Caco-2 (cell line): ENCODE data around the gene BBC3. TPM values are rescaled to one million over a fixed set of nuclear protein-coding genes. Genes with fewer than 3 reads are reported as not detected.
A peak's percentile ranks its signal among the peaks of the same experiment; 100 is the strongest.

ENCODE experiments used
- BruUV-seq: library from RNA; stranded (reverse); fragments of 400-500 nt; replicated peaks from 2 replicates; lab custom pipeline; 2021; lab: Mats Ljungman, UMichigan
- CTCF ChIA-PET: fragments of 300-600 bp; sonication (Branson Sonifier 250); formaldehyde crosslinking; loops from one replicate; lab custom pipeline; 2022; ENCODE audit warnings: antibody characterized with exemption; lab: Charles Lee
- POLR2A ChIA-PET: fragments of 300-600 bp; sonication (Branson Sonifier 250); formaldehyde crosslinking; loops from one replicate; lab custom pipeline; 2022; ENCODE audit warnings: antibody characterized with exemption; lab: Charles Lee
- DNase-seq, 2 experiments: peaks; one replicate each; pipeline versions ENCODE4 v3.0.0 to v3.0.0-alpha.2; 2020 to 2022
- H3K27me3 ChIP-seq: replicated peaks from 2 replicates; pipeline ENCODE4 v1.6.0; 2011; ENCODE audit warnings: low read length; ENCODE audit not compliant: control insufficient read depth, insufficient read depth
- H3K36me3 ChIP-seq: 2 replicates; pipeline ENCODE4 v1.5.1; 2011; ENCODE audit warnings: low read length; ENCODE audit not compliant: control insufficient read depth, insufficient read depth
- H3K4me1 ChIP-seq: fragments of 250-450 bp; sonication (Bioruptor Pico); 2 replicates; pipeline ENCODE4 v1.5.1; 2020; ENCODE audit warnings: mild to moderate bottlenecking
- H3K4me3 ChIP-seq: 2 replicates; pipeline ENCODE4 v1.5.1; 2011; ENCODE audit warnings: low read depth, mild to moderate bottlenecking, control low read depth, low read length
- H3K9me3 ChIP-seq: fragments of 250-450 bp; sonication (Bioruptor Pico); 2 replicates; pipeline ENCODE4 v1.5.1; 2020; ENCODE audit warnings: mild to moderate bottlenecking, moderate library complexity
- H3K27ac Mint-ChIP-seq: one replicate; pipeline ENCODE4 v1.8.0; 2022; ENCODE audit warnings: mixed read lengths; ENCODE audit not compliant: unreplicated experiment
- H3K27me3 Mint-ChIP-seq: one replicate; pipeline ENCODE4 v1.8.0; 2022; ENCODE audit warnings: mixed read lengths; ENCODE audit not compliant: insufficient read depth, unreplicated experiment
- H3K36me3 Mint-ChIP-seq: one replicate; pipeline ENCODE4 v1.8.0; 2022; ENCODE audit warnings: mild to moderate bottlenecking, mixed read lengths; ENCODE audit not compliant: insufficient read depth, unreplicated experiment
- H3K4me1 Mint-ChIP-seq: one replicate; pipeline ENCODE4 v1.8.0; 2022; ENCODE audit warnings: low read depth, mixed read lengths; ENCODE audit not compliant: unreplicated experiment
- H3K4me3 Mint-ChIP-seq: one replicate; pipeline ENCODE4 v1.8.0; 2022; ENCODE audit warnings: mild to moderate bottlenecking, moderate library complexity, mixed read lengths; ENCODE audit not compliant: unreplicated experiment
- H3K9me3 Mint-ChIP-seq: one replicate; pipeline ENCODE4 v1.8.0; 2022; ENCODE audit warnings: mixed read lengths; ENCODE audit not compliant: unreplicated experiment
- CTCF ChIP-seq, 2 experiments: fragments of 200-600 bp in 1 of 2; IDR thresholded peaks; 1 replicate in 1 of 2; 2 replicates in 1 of 2; pipeline versions ENCODE4 v1.5.1 to v1.8.0; 2011 to 2022; ENCODE audit warnings: antibody characterized with exemption in 1 of 2, control low read depth in 1 of 2, inconsistent platforms in 1 of 2, low read depth in 1 of 2, low read length in 1 of 2, mild to moderate bottlenecking in 1 of 2, moderate library complexity in 1 of 2; ENCODE audit not compliant: insufficient read depth in 1 of 2, severe bottlenecking in 1 of 2, unreplicated experiment in 1 of 2
- intact Hi-C: fragments of 100-400 bp; cut with micrococcal nuclease; formaldehyde crosslinking; loops from one replicate; pipeline ENCODE4 v1.10.0; 2022; ENCODE audit not compliant: unreplicated experiment
- total RNA-seq: library from RNA; stranded (reverse); gene quantifications from 2 replicates; pipeline ENCODE4 v1.2.3, GENCODE V29; 2022

BBC3 gene
- total RNA-seq, 1 experiment from 2014 or later, result 10.5 TPM

- no peak for DNase-seq
- BruUV-seq, result no TSS peak
- intact Hi-C loops, result no loop called here
- peaks cover 14% of the 10 kb centered on the region for H3K4me1 Mint-ChIP-seq
- H3K27me3 Mint-ChIP-seq, result no peaks in the 10 kb centered on the region
- Histone ChIP-seq H3K4me3 (no peak overlapping the region), H3K27me3 (no peaks in the 10 kb centered on the region), H3K4me1 (peaks cover 21% of the 10 kb centered on the region), H3K36me3 (peaks cover 3% of the 10 kb centered on the region), H3K9me3 (no peaks in the 10 kb centered on the region)
- H3K36me3 Mint-ChIP-seq, result peaks cover 68% of the 10 kb centered on the region
- no peak overlapping the region for H3K4me3 Mint-ChIP-seq
- H3K9me3 Mint-ChIP-seq, result no peaks in the 10 kb centered on the region
- POLR2A ChIA-PET, result no interaction called here
- TF ChIP-seq CTCF (IDR thresholded peaks at IDR 0.05; ENCODE audit: insufficient read depth in 1 of 2, low read depth in 1 of 2, low read length in 1 of 2, severe bottlenecking in 1 of 2, unreplicated experiment in 1 of 2), result no peak
- H3K27ac Mint-ChIP-seq, result no peak overlapping the region
- CTCF ChIA-PET, result interaction anchor here (1.0 to 1.7 kb wide), 2 partner anchors 17 to 88 kb away, joined by 3 to 4 read pairs; partner anchors contain the start of gene DHX34
Measured at GRCh38 chr19:47260476-47260875, 29.5 kb upstream of the BBC3 start.

GRCh38 chr19:47258895-47259555 lies 28.0 kb upstream of the BBC3 start:
- intact Hi-C loops, result loop anchor here (10.0 kb wide), 1 partner anchor 394 kb away; the partner anchor contains the start of gene ARHGAP35
- TF ChIP-seq CTCF (IDR thresholded peaks at IDR 0.05; ENCODE audit: insufficient read depth in 1 of 2, low read depth in 1 of 2, low read length in 1 of 2, severe bottlenecking in 1 of 2, unreplicated experiment in 1 of 2), result no peak
- CTCF ChIA-PET, result no interaction called here
- no TSS peak for BruUV-seq
- Mint-ChIP-seq H3K9me3 (no peaks in the 10 kb centered on the region), H3K27ac (peak overlapping the region; percentile 96), H3K4me3 (peak overlapping the region; percentile 92), H3K27me3 (no peaks in the 10 kb centered on the region), H3K36me3 (peaks cover 65% of the 10 kb centered on the region), H3K4me1 (peaks cover 14% of the 10 kb centered on the region)
- no peaks in the 10 kb centered on the region for H3K9me3 ChIP-seq
- POLR2A ChIA-PET, result no interaction called here
- H3K27me3 ChIP-seq, result no peaks in the 10 kb centered on the region
- peaks cover 22% of the 10 kb centered on the region for H3K4me1 ChIP-seq
- DNase-seq, result no peak
- no peak overlapping the region for H3K4me3 ChIP-seq
- H3K36me3 ChIP-seq, result peaks cover 3% of the 10 kb centered on the region

GRCh38 chr19:47258434-47258833 lies 27.4 kb upstream of the BBC3 start:
- H3K36me3 ChIP-seq, result peaks cover 3% of the 10 kb centered on the region
- H3K27me3 ChIP-seq, result no peaks in the 10 kb centered on the region
- Mint-ChIP-seq H3K27ac (peak overlapping the region; percentile 96), H3K4me3 (peak overlapping the region; percentile 92), H3K27me3 (no peaks in the 10 kb centered on the region), H3K4me1 (peaks cover 14% of the 10 kb centered on the region), H3K36me3 (peaks cover 65% of the 10 kb centered on the region), H3K9me3 (no peaks in the 10 kb centered on the region)
- no peak for TF ChIP-seq CTCF (IDR thresholded peaks at IDR 0.05; ENCODE audit: insufficient read depth in 1 of 2, low read depth in 1 of 2, low read length in 1 of 2, severe bottlenecking in 1 of 2, unreplicated experiment in 1 of 2)
- peaks cover 22% of the 10 kb centered on the region for H3K4me1 ChIP-seq
- no peak for DNase-seq
- no peaks in the 10 kb centered on the region for H3K9me3 ChIP-seq
- intact Hi-C loops, result loop anchor here (10.0 kb wide), 1 partner anchor 394 kb away; the partner anchor contains the start of gene ARHGAP35
- POLR2A ChIA-PET, result no interaction called here
- peak overlapping the region; percentile 55 for H3K4me3 ChIP-seq
- CTCF ChIA-PET, result no interaction called here
- BruUV-seq, result no TSS peak
